Neuronal stem cell (in vitro differentiated cells): ENCODE data around the gene PRPF8.
A peak's percentile ranks its signal among the peaks of the same experiment; 100 is the strongest.
"Not testable (repeated sequence)": the region's sequence is repeated elsewhere in the genome, so short reads cannot be mapped to it uniquely, and the experiment has no call there.

Experiments used
- DNase-seq: peaks from one replicate; pipeline ENCODE4 v3.0.0-alpha.2; 2013; ENCODE audit warnings: low spot score
- H2AFZ ChIP-seq: one replicate; pipeline ENCODE4 v1.6.1; 2013; ENCODE audit warnings: mild to moderate bottlenecking, low read length, inconsistent platforms
- H2AK5ac ChIP-seq: 2 replicates; pipeline ENCODE4 v1.6.1; 2013; ENCODE audit warnings: low read depth, mild to moderate bottlenecking, inconsistent platforms, low read length, moderate library complexity, mixed read lengths
- H2BK120ac ChIP-seq: 2 replicates; pipeline ENCODE4 v1.6.1; 2013; ENCODE audit warnings: low read depth, mild to moderate bottlenecking, inconsistent platforms, low read length, moderate library complexity, mixed read lengths
- H2BK12ac ChIP-seq: one replicate; pipeline ENCODE4 v1.6.1; 2013; ENCODE audit warnings: low read length, inconsistent platforms
- H2BK15ac ChIP-seq: 2 replicates; pipeline ENCODE4 v1.6.1; 2013; ENCODE audit warnings: mild to moderate bottlenecking, low read length, inconsistent platforms, mixed read lengths
- H2BK5ac ChIP-seq: one replicate; pipeline ENCODE4 v1.6.1; 2013; ENCODE audit warnings: inconsistent platforms, mild to moderate bottlenecking, low read length, moderate library complexity
- H3K14ac ChIP-seq: one replicate; pipeline ENCODE4 v1.6.1; 2013; ENCODE audit warnings: low read length, inconsistent platforms
- H3K18ac ChIP-seq: 2 replicates; pipeline ENCODE4 v1.6.1; 2013; ENCODE audit warnings: low read length, inconsistent platforms
- H3K23ac ChIP-seq: 2 replicates; pipeline ENCODE4 v1.6.1; 2013; ENCODE audit warnings: low read depth, mild to moderate bottlenecking, mixed read lengths, low read length, inconsistent platforms; ENCODE audit not compliant: poor library complexity
- H3K27ac ChIP-seq: replicated peaks from 3 replicates; pipeline ENCODE4 v1.5.1; 2013; ENCODE audit warnings: low read length, inconsistent platforms
- H3K27me3 ChIP-seq, 3 experiments: 2 replicates each; pipeline ENCODE4 v1.6.1; 2013; ENCODE audit warnings: low read length in 3 of 3, mild to moderate bottlenecking in 2 of 3, inconsistent platforms in 1 of 3, low read depth in 1 of 3, mixed read lengths in 1 of 3, moderate library complexity in 1 of 3; ENCODE audit not compliant: control insufficient read depth in 3 of 3, insufficient read depth in 3 of 3
- H3K36me3 ChIP-seq, 2 donors: replicated peaks in 1 of 2; 2 replicates each; pipeline ENCODE4 v1.6.1; 2013; ENCODE audit warnings: low read length in 2 of 2; ENCODE audit not compliant: control insufficient read depth in 2 of 2, insufficient read depth in 2 of 2
- H3K4ac ChIP-seq: 2 replicates; pipeline ENCODE4 v1.6.1; 2013; ENCODE audit warnings: inconsistent platforms, mild to moderate bottlenecking, low read length, moderate library complexity
- H3K4me1 ChIP-seq, 2 donors: 1 replicate in 1 of 2; 2 replicates in 1 of 2; pipeline ENCODE4 v1.6.1; 2013; ENCODE audit warnings: low read length in 2 of 2, low read depth in 1 of 2; ENCODE audit not compliant: control insufficient read depth in 2 of 2, insufficient read depth in 1 of 2
- H3K4me2 ChIP-seq: one replicate; pipeline ENCODE4 v1.6.1; 2013; ENCODE audit warnings: mild to moderate bottlenecking, low read length, inconsistent platforms; ENCODE audit not compliant: insufficient read depth, poor library complexity, severe bottlenecking
- H3K4me3 ChIP-seq, 2 donors: 2 replicates each; pipeline ENCODE4 v1.5.1; 2013; ENCODE audit warnings: low read length in 2 of 2, mild to moderate bottlenecking in 2 of 2, inconsistent platforms in 1 of 2, moderate library complexity in 1 of 2
- H3K79me1 ChIP-seq: one replicate; pipeline ENCODE4 v1.6.1; 2013; ENCODE audit warnings: low read depth, mild to moderate bottlenecking, inconsistent platforms, low read length, moderate library complexity
- H3K9ac ChIP-seq: one replicate; pipeline ENCODE4 v1.6.1; 2013; ENCODE audit warnings: mild to moderate bottlenecking, low read depth, low read length, inconsistent platforms; ENCODE audit not compliant: poor library complexity
- H3K9me3 ChIP-seq, 2 donors: replicated peaks in 1 of 2; 2 replicates each; pipeline versions ENCODE3 to v1.6.1; 2013; ENCODE audit warnings: low read length in 2 of 2, mild to moderate bottlenecking in 2 of 2, inconsistent platforms in 1 of 2, low read depth in 1 of 2, mixed read lengths in 1 of 2, moderate library complexity in 1 of 2; ENCODE audit not compliant: control insufficient read depth in 2 of 2, insufficient read depth in 1 of 2
- H4K8ac ChIP-seq: one replicate; pipeline ENCODE4 v1.6.1; 2013; ENCODE audit warnings: low read depth, mild to moderate bottlenecking, inconsistent platforms, low read length, moderate library complexity
- H4K91ac ChIP-seq: one replicate; pipeline ENCODE4 v1.6.1; 2013; ENCODE audit warnings: low read length, low read depth, mild to moderate bottlenecking, inconsistent platforms; ENCODE audit not compliant: poor library complexity
- WGBS, 2 donors: extraction: QIAGEN DNeasy Blood & Tissue Kit; methylation state at CpG; one replicate each; pipeline ENCODE4 v1.1.7; 2013; ENCODE audit warnings: missing lambda C conversion rate in 2 of 2, mixed read lengths in 1 of 2; ENCODE audit not compliant: insufficient read length in 2 of 2, insufficient replicate concordance in 1 of 2; ENCODE audit errors: extremely low coverage in 2 of 2; 5-methylcytosine and 5-hydroxymethylcytosine counted together

The PRPF8 gene

DNA sequence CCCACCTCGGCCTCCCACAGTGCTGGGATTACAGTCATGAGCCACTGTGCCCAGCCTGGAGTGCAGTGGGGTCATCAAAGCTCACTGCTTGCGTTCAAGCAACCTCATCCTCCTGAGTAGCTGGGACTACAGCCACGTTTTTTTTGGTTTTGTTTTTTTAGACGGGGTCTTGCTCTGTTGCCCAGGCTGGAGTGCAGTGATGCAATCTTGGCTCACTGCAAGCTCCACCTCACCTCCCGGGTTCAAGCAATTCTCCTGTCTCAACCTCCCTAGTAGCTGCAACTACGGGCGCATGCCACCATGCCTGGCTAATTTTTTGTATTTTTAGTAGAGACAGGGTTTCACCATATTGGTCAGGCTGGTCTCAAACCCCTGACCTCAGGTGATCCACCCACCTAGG lies 31.9 kb downstream of the PRPF8 start:
- H4K91ac ChIP-seq, H2AK5ac ChIP-seq, H3K9ac ChIP-seq, H2BK12ac ChIP-seq, H2AFZ ChIP-seq, H3K4me2 ChIP-seq, H3K4me3 ChIP-seq, DNase-seq, H3K23ac ChIP-seq, H3K14ac ChIP-seq, H3K27me3 ChIP-seq, H2BK15ac ChIP-seq, H3K27ac ChIP-seq, H2BK5ac ChIP-seq, H4K8ac ChIP-seq, H3K79me1 ChIP-seq, H3K9me3 ChIP-seq, H3K4ac ChIP-seq, H2BK120ac ChIP-seq, H3K18ac ChIP-seq: not testable (repeated sequence)
- H3K4me1 ChIP-seq, result peaks cover 10 to 14% of the 10 kb centered on the region in 2 donors
- no CpG with 5 or more reads among the region's 7 CpGs for WGBS, 2 donors
- H3K36me3 ChIP-seq, result peaks cover 52 to 80% of the 10 kb centered on the region in 2 donors

- Histone ChIP-seq H2BK120ac (no peak overlapping the region), H3K36me3 (peaks cover 47 to 71% of the 10 kb centered on the region in 2 donors)
These were observed 33.2 kb downstream of the PRPF8 start for GRCh38 chr17:1651559-1651844.

DNA sequence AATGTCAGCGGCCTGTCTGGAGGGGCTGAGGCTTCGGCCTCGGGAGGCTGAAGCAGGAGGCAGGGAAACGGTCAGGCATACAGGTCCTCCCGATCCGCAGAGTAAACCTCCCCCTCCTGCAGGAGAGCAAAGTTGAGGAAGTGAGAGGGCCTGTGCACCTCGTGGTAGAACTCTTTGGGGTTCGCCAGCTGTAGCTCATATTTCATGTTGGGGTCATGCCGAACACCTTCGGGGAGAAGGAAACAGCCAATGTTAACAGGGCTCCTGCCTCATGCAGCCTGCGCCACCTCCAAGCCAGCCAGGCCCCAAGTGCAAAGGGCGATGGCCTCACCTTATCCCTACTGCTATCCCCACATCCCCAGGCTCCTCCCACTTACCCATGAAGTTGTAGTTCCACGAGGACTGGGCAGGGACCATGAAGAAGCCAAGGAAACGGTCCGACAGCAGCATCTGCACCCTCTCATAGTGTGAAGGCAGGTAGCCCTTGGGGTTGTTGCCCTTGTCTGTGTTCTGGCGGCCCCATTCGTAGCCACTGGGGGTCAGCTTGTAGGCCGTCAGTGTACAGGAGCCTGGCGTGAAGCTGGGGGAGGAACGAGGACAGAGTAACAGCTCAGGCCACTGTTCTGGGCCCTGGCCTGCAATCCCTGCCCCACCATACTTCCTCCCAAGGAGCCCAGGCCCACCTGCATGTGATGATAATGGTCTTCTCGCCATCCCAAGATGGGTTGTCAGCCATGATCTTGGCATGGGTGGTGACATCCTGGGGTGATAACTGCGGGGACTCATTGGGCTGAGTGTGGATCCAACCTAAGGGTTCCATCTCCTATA lies 33.7 kb downstream of the PRPF8 start:
- no peak overlapping the region for H4K8ac ChIP-seq
- H3K4me3 ChIP-seq, result no peak overlapping the region
- peak overlapping the region; percentile 35 for H2BK12ac ChIP-seq
- peak overlapping the region; percentile 10 for H3K23ac ChIP-seq
- peak overlapping the region; percentile 56 for H3K9ac ChIP-seq
- no peak overlapping the region for H2BK120ac ChIP-seq
- H3K4me2 ChIP-seq, result no peak overlapping the region
- H3K27me3 ChIP-seq, result peaks cover 0 to 8% (median 0%) of the 10 kb centered on the region in 3 experiments
- H3K9me3 ChIP-seq, result peaks cover 0 to 4% of the 10 kb centered on the region in 2 donors
- no CpG with 5 or more reads among the region's 22 CpGs for WGBS, 2 donors
- no peak overlapping the region for H3K4ac ChIP-seq
- H4K91ac ChIP-seq, result no peak overlapping the region
- H3K18ac ChIP-seq, result no peak overlapping the region
- H3K4me1 ChIP-seq, result peaks cover 14 to 17% of the 10 kb centered on the region in 2 donors
- peak overlapping the region; percentile 95 for H2BK5ac ChIP-seq
- H3K36me3 ChIP-seq, result peaks cover 42 to 66% of the 10 kb centered on the region in 2 donors
- no peak overlapping the region for H2AK5ac ChIP-seq
- H2BK15ac ChIP-seq, result no peak overlapping the region
- H3K79me1 ChIP-seq, result no peaks in the 10 kb centered on the region
- H2AFZ ChIP-seq, result no peak overlapping the region
- DNase-seq, result no peak
- H3K27ac ChIP-seq, result no peak overlapping the region
- H3K14ac ChIP-seq, result no peak overlapping the region

More at GRCh38 chr17:1651559-1651844, 33.2 kb downstream of the PRPF8 start:
- no peak overlapping the region for H3K27ac ChIP-seq
- peaks cover 0 to 4% of the 10 kb centered on the region in 2 donors for H3K9me3 ChIP-seq
- H3K14ac ChIP-seq, result no peak overlapping the region
- H3K23ac ChIP-seq, result no peak overlapping the region
- H3K18ac ChIP-seq, result no peak overlapping the region
- H2BK5ac ChIP-seq, result no peak overlapping the region
- H2BK12ac ChIP-seq, result no peak overlapping the region
- DNase-seq, result no peak
- no peak overlapping the region for H4K8ac ChIP-seq
- H3K4me2 ChIP-seq, result no peak overlapping the region
- H3K27me3 ChIP-seq, result peaks cover 0 to 8% (median 0%) of the 10 kb centered on the region in 3 experiments
- no peaks in the 10 kb centered on the region for H3K79me1 ChIP-seq
- no peak overlapping the region for H2BK15ac ChIP-seq
- H2AFZ ChIP-seq, result no peak overlapping the region
- H3K4me1 ChIP-seq, result peaks cover 11 to 14% of the 10 kb centered on the region in 2 donors
- no peak overlapping the region for H2AK5ac ChIP-seq
- H3K9ac ChIP-seq, result no peak overlapping the region
- no CpG with 5 or more reads among the region's 4 CpGs for WGBS, 2 donors
- no peak overlapping the region for H4K91ac ChIP-seq
- no peak overlapping the region for H3K4ac ChIP-seq
- no peak overlapping the region for H3K4me3 ChIP-seq

- Histone ChIP-seq H3K79me1 (no peaks in the 10 kb centered on the region), H4K91ac (no peak within 1 kb of the TSS), H3K36me3 (peaks cover 38 to 58% of the 10 kb centered on the region in 2 donors), H3K9ac (peak within 1 kb of the TSS; percentile 88), H3K27ac (peak within 1 kb of the TSS; percentile 80), H2BK5ac (peak within 1 kb of the TSS; percentile 95), H3K9me3 (peaks cover 0 to 4% of the 10 kb centered on the region in 2 donors), H3K4me2 (peak within 1 kb of the TSS; percentile 97), H3K14ac (peak within 1 kb of the TSS; percentile 87), H4K8ac (no peak within 1 kb of the TSS), H2BK15ac (peak within 1 kb of the TSS; percentile 83), H3K27me3 (peaks cover 0 to 9% (median 0%) of the 10 kb centered on the region in 3 experiments), H3K4me3 (peak within 1 kb of the TSS; percentile 47 to 79), H3K4ac (no peak within 1 kb of the TSS), H3K23ac (peak within 1 kb of the TSS; percentile 88), H3K18ac (peak within 1 kb of the TSS; percentile 93), H2BK120ac (peak within 1 kb of the TSS; percentile 16), H2AFZ (peak within 1 kb of the TSS; percentile 89), H2AK5ac (no peak within 1 kb of the TSS), H2BK12ac (peak within 1 kb of the TSS; percentile 90), H3K4me1 (peaks cover 16 to 26% of the 10 kb centered on the region in 2 donors)
- no CpG with 5 or more reads among the region's 23 CpGs for WGBS, 2 donors
- DNase-seq, result no peak
These were observed 34.7 kb downstream of the PRPF8 start, which contains the start of gene RILP for GRCh38 chr17:1649844-1650501. Gene RILP, minus strand, starts transcription at chr17:1649866. Its CDS starts 62 bp downstream, at chr17:1649804.
